LNCaP clone FGC (cell line): ENCODE measurements around the gene ZNF789.

Source experiments
- DNase-seq: peaks from one replicate; pipeline ENCODE4 v3.0.0-alpha.2; 2011; ENCODE audit warnings: low read depth
- H3K4me3 ChIP-seq: 2 replicates; pipeline ENCODE4 v1.5.1; 2011; ENCODE audit warnings: mild to moderate bottlenecking, low read depth, low read length, control low read depth
- CTCF ChIP-seq: IDR thresholded peaks from 2 replicates; pipeline ENCODE4 v1.5.1; 2012; ENCODE audit warnings: mild to moderate bottlenecking; ENCODE audit not compliant: control insufficient read depth, insufficient read depth; ENCODE audit errors: extremely low read depth

ZNF789 gene

DNA sequence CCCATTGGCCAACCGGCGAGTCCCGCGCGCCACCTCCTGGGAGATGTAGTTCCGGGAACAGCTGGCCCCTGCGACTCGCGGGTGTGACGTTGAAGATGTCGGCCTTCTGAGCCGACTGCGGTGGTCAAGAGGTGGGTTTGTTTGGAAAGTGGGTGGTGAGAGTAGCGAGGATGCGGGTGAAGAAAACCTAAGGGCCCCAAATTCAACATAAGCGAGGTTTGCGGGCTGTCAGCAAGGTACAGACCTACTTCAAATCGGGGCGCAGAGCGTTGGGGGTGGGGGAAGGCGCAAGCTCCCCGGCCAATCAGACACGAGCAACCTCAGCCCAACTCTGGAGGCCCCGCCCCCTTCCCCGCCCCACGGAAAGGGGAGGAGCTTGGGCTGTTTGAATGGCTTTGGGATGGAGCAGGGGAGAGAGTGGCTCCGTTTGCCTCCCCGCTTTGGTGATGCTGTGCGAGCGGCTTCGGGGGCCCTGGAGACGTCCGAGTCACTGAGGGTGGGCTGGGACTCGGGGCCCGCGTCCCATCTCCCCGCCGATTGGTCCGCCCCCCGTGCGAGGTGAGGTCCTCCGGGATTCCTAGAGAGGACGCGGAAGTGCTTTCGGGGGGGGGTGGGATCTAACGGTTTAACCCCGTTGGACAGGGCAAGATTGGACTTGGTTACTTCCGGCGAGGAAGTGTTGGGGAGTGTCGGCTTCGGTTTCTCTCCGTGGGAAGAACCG is 32.1 kb downstream of the ZNF789 start, which contains the start of gene ZKSCAN5:
Gene ZKSCAN5 (plus strand): TSS at position 60 of the 721 bp plus-strand sequence. CDS start 1,383 bp downstream, outside the sequence.
- peak; percentile 89 for DNase-seq
- H3K4me3 ChIP-seq: peak within 1 kb of the TSS; percentile 70
- 0 out of 2 replicates have a peak, but pooled peaks have one; percentile 0 for TF ChIP-seq CTCF

- peak overlapping the region; percentile 70 for H3K4me3 ChIP-seq
- DNase-seq: no peak
- TF ChIP-seq CTCF: no peak
Observed at GRCh38 chr7:99505324-99505662, 32.6 kb downstream of the ZNF789 start.

- TF ChIP-seq CTCF: no peak
- DNase-seq: no peak
- no peak overlapping the region for H3K4me3 ChIP-seq
Observed at GRCh38 chr7:99514050-99514449, 41.4 kb downstream of the ZNF789 start.

DNA sequence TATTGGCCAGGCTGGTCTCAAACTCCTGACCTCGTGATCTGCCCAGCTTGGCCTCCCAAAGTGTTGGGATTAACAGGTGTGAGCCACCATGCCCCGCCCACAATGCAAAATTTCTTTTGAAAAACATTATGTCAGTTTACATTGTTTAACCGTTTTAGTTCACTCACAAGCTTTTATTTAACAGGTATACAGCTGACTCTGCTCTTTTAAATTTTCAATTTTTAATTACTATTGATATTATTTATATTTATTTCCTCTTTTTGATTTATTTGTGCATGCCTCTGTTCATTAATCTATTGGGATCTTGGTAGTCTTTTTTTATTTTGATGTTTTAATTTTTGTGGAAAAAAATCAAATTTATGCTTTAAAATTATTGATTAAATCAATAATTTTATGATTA is 48.7 kb downstream of the ZNF789 start:
- no peak overlapping the region for H3K4me3 ChIP-seq
- DNase-seq: no peak
- TF ChIP-seq CTCF: no peak

GRCh38 chr7:99525713-99526440 is 53.2 kb downstream of the ZNF789 start:
- peak; percentile 29; the same call in 1 of the 2 replicates for TF ChIP-seq CTCF
- DNase-seq: no peak
- H3K4me3 ChIP-seq: no peak overlapping the region

GRCh38 chr7:99531354-99531765 is 58.7 kb downstream of the ZNF789 start:
- H3K4me3 ChIP-seq: no peak overlapping the region
- no peak for TF ChIP-seq CTCF
- DNase-seq: no peak
